HEK293 (cell line): ENCODE results near the gene TESMIN.

Experiments used
- CTCF ChIP-seq: fragments of 450-650 bp; formaldehyde crosslinking; IDR thresholded peaks from 2 replicates; pipeline ENCODE4 v1.5.1; 2016; ENCODE audit warnings: missing biosample characterization, missing genetic modification characterization
- KLF10 ChIP-seq: fragments of 450-650 bp; IDR thresholded peaks from 2 replicates; pipeline ENCODE4 v1.5.1; 2018; ENCODE audit warnings: missing biosample characterization, mild to moderate bottlenecking, missing genetic modification characterization
- KLF7 ChIP-seq: fragments of 450-650 bp; formaldehyde crosslinking; IDR thresholded peaks from 2 replicates; pipeline ENCODE4 v1.5.1; 2016; ENCODE audit warnings: missing biosample characterization, missing genetic modification characterization, borderline replicate concordance
- KLF8 ChIP-seq: fragments of 450-650 bp; formaldehyde crosslinking; IDR thresholded peaks from 2 replicates; pipeline ENCODE4 v1.5.1; 2016; ENCODE audit warnings: missing biosample characterization, missing genetic modification characterization
- YY1 ChIP-seq: fragments of 450-650 bp; formaldehyde crosslinking; IDR thresholded peaks from 2 replicates; pipeline ENCODE4 v1.5.1; 2018; ENCODE audit warnings: missing biosample characterization, missing genetic modification characterization
- ZBTB20 ChIP-seq: fragments of 450-650 bp; formaldehyde crosslinking; IDR thresholded peaks from 2 replicates; pipeline ENCODE4 v1.5.1; 2016; ENCODE audit warnings: missing biosample characterization, missing genetic modification characterization
- ZIC2 ChIP-seq: fragments of 450-650 bp; formaldehyde crosslinking; IDR thresholded peaks from 2 replicates; pipeline ENCODE4 v1.5.1; 2016; ENCODE audit warnings: missing biosample characterization, missing genetic modification characterization
- ZNF146 ChIP-seq: fragments of 450-650 bp; formaldehyde crosslinking; IDR thresholded peaks from 2 replicates; pipeline ENCODE4 v1.5.1; 2016; ENCODE audit warnings: missing biosample characterization, missing genetic modification characterization
- ZNF157 ChIP-seq: fragments of 450-650 bp; formaldehyde crosslinking; IDR thresholded peaks from 2 replicates; pipeline ENCODE4 v1.5.1; 2016; ENCODE audit warnings: missing biosample characterization, missing genetic modification characterization
- ZNF174 ChIP-seq: fragments of 450-650 bp; formaldehyde crosslinking; IDR thresholded peaks from 2 replicates; pipeline ENCODE4 v1.5.0; 2017; ENCODE audit warnings: missing biosample characterization, mild to moderate bottlenecking, missing genetic modification characterization
- ZNF280C ChIP-seq: fragments of 450-650 bp; formaldehyde crosslinking; IDR thresholded peaks from 2 replicates; pipeline ENCODE4 v1.5.1; 2016; ENCODE audit warnings: missing biosample characterization, missing genetic modification characterization
- ZNF416 ChIP-seq: fragments of 450-650 bp; formaldehyde crosslinking; IDR thresholded peaks from 2 replicates; pipeline ENCODE4 v1.5.1; 2016; ENCODE audit warnings: missing biosample characterization, missing genetic modification characterization
- ZNF501 ChIP-seq: fragments of 450-650 bp; formaldehyde crosslinking; IDR thresholded peaks from 2 replicates; pipeline ENCODE4 v1.5.1; 2016; ENCODE audit warnings: missing biosample characterization, missing genetic modification characterization
- TF ChIP-seq, protein P1 (sequence below): fragments of 450-650 bp; formaldehyde crosslinking; IDR thresholded peaks from 2 replicates; pipeline ENCODE4 v1.5.1; 2016; ENCODE audit warnings: missing biosample characterization, missing genetic modification characterization

- TF ChIP-seq ZIC2 (tag by site-specific recombination) (no peak), ZNF416 (tag by site-specific recombination) (no peak), CTCF (no peak), ZNF174 (tag by site-specific recombination) (no peak), ZBTB20 (tag by site-specific recombination) (no peak), YY1 (tag by site-specific recombination) (no peak), KLF7 (no peak), KLF8 (tag by site-specific recombination) (no peak), ZNF146 (tag by site-specific recombination) (no peak), ZNF501 (tag by site-specific recombination) (no peak), ZNF157 (tag by site-specific recombination) (no peak), ZNF280C (tag by site-specific recombination) (no peak), KLF10 (tag by site-specific recombination) (no peak)
- TF ChIP-seq, protein P1, sequence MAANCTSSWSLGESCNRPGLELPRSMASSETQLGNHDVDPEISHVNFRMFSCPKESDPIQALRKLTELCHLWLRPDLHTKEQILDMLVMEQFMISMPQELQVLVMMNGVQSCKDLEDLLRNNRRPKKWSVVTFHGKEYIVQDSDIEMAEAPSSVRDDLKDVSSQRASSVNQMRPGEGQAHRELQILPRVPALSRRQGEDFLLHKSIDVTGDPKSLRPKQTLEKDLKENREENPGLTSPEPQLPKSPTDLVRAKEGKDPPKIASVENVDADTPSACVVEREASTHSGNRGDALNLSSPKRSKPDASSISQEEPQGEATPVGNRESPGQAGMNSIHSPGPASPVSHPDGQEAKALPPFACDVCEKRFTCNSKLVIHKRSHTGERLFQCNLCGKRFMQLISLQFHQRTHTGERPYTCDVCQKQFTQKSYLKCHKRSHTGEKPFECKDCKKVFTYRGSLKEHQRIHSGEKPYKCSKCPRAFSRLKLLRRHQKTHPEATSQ (tag by site-specific recombination), result no peak
These were observed 67.6 kb downstream of the TESMIN start for GRCh38 chr11:68683536-68684384.
